Measurements from ENCODE around the gene CTNNA2.

DNA sequence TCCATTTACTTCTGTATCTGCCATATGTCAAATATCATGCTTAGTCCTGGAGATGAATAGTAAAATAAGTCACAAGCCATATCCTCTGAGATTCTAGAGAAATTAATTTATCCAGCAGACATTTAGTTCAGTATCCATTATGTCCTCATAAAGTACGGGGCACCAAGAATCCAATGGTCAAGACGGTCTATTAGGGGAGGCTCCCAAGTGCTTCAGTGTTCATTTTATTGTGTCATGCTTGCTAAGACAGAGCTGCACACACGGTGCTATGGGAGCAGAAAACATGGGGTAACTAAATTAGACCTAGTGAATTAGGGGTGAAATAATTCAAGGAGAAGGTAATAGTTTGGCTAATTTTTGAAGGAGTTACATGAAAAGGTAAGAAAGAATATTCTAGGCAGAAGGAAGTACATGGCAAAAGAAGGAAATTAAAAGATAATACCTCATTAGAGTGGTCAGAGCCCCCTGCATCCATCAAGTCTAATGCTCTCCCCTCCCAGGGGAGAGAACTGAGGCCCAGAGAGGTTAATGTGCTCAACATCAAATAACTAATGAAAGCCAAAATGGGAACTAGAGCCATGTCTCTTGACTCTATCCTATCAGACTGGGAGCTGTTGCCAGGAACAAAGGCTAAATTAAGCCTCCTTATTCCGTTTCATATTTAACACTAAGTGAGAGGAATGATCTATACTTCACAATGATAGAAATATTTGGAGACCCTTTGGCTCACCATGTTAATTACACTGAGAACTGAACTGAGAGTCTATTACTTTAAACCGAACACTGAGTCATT, 433.0 kb downstream of the CTNNA2 start:
- TF ChIP-seq POLR2A (IDR thresholded peaks at IDR 0.05), result no peak
- TF ChIP-seq CTCF (IDR thresholded peaks at IDR 0.05), result no peak
